HG03432 (cell line): ENCODE data around the gene CNTN5.
"Not testable (repeated sequence)": the region's sequence is repeated elsewhere in the genome, so short reads cannot be mapped to it uniquely, and the experiment has no call there.

ENCODE experiments used
- ATAC-seq: cut with Tn5 transposase; IDR thresholded peaks from one replicate; pipeline ENCODE4 v1.9.1; 2021; ENCODE audit warnings: mild to moderate bottlenecking, moderate library complexity; ENCODE audit not compliant: unreplicated experiment

Gene CNTN5

GRCh38 chr11:99020352-99021225 is at the start of gene CNTN5:
CNTN5 (plus strand) TSS chr11:99020949.
- peak; percentile 63 for ATAC-seq

- no peak for ATAC-seq
These were observed 41.5 kb upstream of the CNTN5 start for GRCh38 chr11:98979205-98979604.

- peak; percentile 67 for ATAC-seq
These were observed 4.9 kb upstream of the CNTN5 start for GRCh38 chr11:99015634-99016454.

- ATAC-seq, result no peak
These were observed 1.1 kb upstream of the CNTN5 start for GRCh38 chr11:99019696-99020095.

GRCh38 chr11:99037057-99037456 is 16.3 kb downstream of the CNTN5 start:
- no peak for ATAC-seq

- no peak for ATAC-seq
These were observed 42.6 kb downstream of the CNTN5 start for GRCh38 chr11:99063331-99063730.

- ATAC-seq, result no peak
These were observed 44.4 kb downstream of the CNTN5 start for GRCh38 chr11:99065121-99065520.

GRCh38 chr11:99066618-99067317 is 46.0 kb downstream of the CNTN5 start:
- ATAC-seq, result no peak

- ATAC-seq, result no peak
These were observed 48.1 kb downstream of the CNTN5 start for GRCh38 chr11:99068832-99069231.

GRCh38 chr11:99069856-99070444 is 49.2 kb downstream of the CNTN5 start:
- ATAC-seq, result peak; percentile 85

- no peak for ATAC-seq
These were observed 58.8 kb downstream of the CNTN5 start for GRCh38 chr11:99079576-99079975.

- ATAC-seq, result no peak
These were observed 59.4 kb downstream of the CNTN5 start for GRCh38 chr11:99080154-99080553.

GRCh38 chr11:99098258-99098657 is 77.5 kb downstream of the CNTN5 start:
- peak; percentile 28 for ATAC-seq

- ATAC-seq, result peak; percentile 96
These were observed 78.0 kb downstream of the CNTN5 start for GRCh38 chr11:99098751-99099150.

- ATAC-seq, result no peak
These were observed 96.9 kb downstream of the CNTN5 start for GRCh38 chr11:99117603-99118002.

- not testable (repeated sequence) for ATAC-seq
These were observed 113.1 kb downstream of the CNTN5 start for GRCh38 chr11:99133862-99134261.

- ATAC-seq, result no peak
These were observed 114.8 kb downstream of the CNTN5 start for GRCh38 chr11:99135508-99135907.

- no peak for ATAC-seq
These were observed 121.5 kb downstream of the CNTN5 start for GRCh38 chr11:99142237-99142636.

- ATAC-seq, result peak; percentile 83
These were observed 127.6 kb downstream of the CNTN5 start for GRCh38 chr11:99148352-99148751.

GRCh38 chr11:99154277-99154676 is 133.5 kb downstream of the CNTN5 start:
- ATAC-seq, result no peak

GRCh38 chr11:99160447-99160846 is 139.7 kb downstream of the CNTN5 start:
- no peak for ATAC-seq
